A549 (cell line): ENCODE measurements around the gene AHCYL2.

Source experiments
- CHD2 ChIP-seq: fragments of 150-350 bp; IDR thresholded peaks from 2 replicates; pipeline ENCODE4 v1.6.1; 2014; ENCODE audit warnings: low read length; ENCODE audit not compliant: partially characterized antibody
- CHD4 ChIP-seq: fragments of 200-600 bp; sonication (generic); IDR thresholded peaks from 2 replicates; pipeline ENCODE4 v1.6.1; 2016; ENCODE audit warnings: antibody characterized with exemption, mild to moderate bottlenecking, borderline replicate concordance
- CTCF ChIP-seq: fragments of >200 bp; sonication (Bioruptor Twin); formaldehyde crosslinking; IDR thresholded peaks from 3 replicates; pipeline ENCODE4 v1.5.1; 2016
- EP300 ChIP-seq, 2 experiments: fragments of >200 bp; sonication (Bioruptor Twin); formaldehyde crosslinking; IDR thresholded peaks; 2 replicates in 1 of 2; 3 replicates in 1 of 2; pipeline ENCODE4 v1.6.1; 2016 to 2017
- MAFK ChIP-seq: fragments of 450-650 bp; IDR thresholded peaks from 2 replicates; pipeline ENCODE4 v1.6.1; 2014; ENCODE audit not compliant: partially characterized antibody
- PBX3 ChIP-seq: IDR thresholded peaks from 2 replicates; pipeline ENCODE4 v1.6.1; 2012
- PHF8 ChIP-seq: fragments of 200-600 bp; sonication (generic); IDR thresholded peaks from 2 replicates; pipeline ENCODE4 v1.6.1; 2016; ENCODE audit warnings: low read depth, mild to moderate bottlenecking, antibody characterized with exemption, moderate library complexity, borderline replicate concordance
- POLR2A ChIP-seq: IDR thresholded peaks from 2 replicates; pipeline ENCODE4 v1.6.1; 2012; ENCODE audit warnings: mild to moderate bottlenecking, low read length
- RCOR1 ChIP-seq: fragments of 150-350 bp; IDR thresholded peaks from 2 replicates; pipeline ENCODE4 v1.6.1; 2014; ENCODE audit warnings: antibody characterized with exemption, low read length, low read depth
- REST ChIP-seq: fragments of 200-600 bp; sonication (generic); IDR thresholded peaks from 2 replicates; pipeline ENCODE4 v1.6.1; 2016; ENCODE audit warnings: antibody characterized with exemption, mild to moderate bottlenecking, moderate library complexity
- RFX5 ChIP-seq: fragments of 450-650 bp; IDR thresholded peaks from 2 replicates; pipeline ENCODE4 v1.7.1; 2014; ENCODE audit warnings: antibody characterized with exemption, mild to moderate bottlenecking, moderate library complexity
- USF2 ChIP-seq: fragments of 450-650 bp; IDR thresholded peaks from 2 replicates; pipeline ENCODE4 v1.6.1; 2014; ENCODE audit warnings: antibody characterized with exemption
- TF ChIP-seq, protein P1 (sequence below): fragments of 250-450 bp; sonication (Bioruptor Pico); IDR thresholded peaks from 2 replicates; pipeline ENCODE4 v1.5.0; 2020; ENCODE audit warnings: low read depth, mild to moderate bottlenecking, moderate library complexity

DNA sequence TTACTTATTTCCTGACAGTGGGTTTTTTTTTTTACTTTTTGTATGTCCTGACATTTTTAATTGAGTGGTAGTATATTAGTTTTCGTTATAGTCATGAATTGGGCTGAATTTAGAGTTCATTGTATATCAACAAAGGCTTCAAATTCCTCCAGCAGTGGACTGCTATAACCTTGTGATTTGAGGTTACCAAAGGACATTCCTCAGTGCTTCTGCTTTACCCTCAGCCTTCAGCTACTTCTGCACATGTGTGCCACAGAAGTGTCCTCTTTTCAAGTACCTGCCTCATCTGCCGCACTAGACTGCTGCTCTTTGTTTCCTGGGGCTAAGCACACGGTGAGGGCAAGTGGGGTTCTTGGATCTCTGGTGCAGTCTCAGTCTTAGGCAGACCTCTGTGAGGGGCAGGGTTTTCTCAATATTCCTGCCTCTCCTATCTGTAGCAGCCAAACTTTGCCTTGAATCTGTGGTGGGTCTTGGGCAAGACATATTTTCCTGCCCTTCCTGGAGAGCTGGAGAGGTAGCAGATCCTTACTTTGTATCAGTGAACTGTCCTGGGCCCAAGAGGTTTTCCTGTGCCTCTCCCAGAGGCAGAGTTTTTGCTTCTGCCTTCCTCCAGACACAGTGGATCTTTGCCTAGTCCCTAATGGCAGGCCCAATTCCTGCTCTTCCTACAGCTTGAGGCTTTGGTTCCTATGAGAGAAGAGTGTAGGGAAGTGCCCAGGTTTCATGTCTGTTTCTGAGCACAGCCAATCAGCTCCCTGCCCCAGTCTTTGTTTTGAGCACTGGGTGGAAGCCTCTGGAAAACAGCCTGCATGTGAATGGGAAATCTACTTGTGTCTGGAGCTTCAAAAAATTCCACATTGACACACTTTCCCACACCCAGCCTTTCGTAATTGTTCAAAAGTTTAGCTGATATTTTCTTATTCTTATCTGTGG lies 170.4 kb downstream of the AHCYL2 start:
- TF ChIP-seq CTCF: no peak
- TF ChIP-seq PHF8: no peak
- no peak for TF ChIP-seq CHD4
- no peak for TF ChIP-seq CHD2
- TF ChIP-seq EP300 (IDR thresholded peaks at IDR 0.05): no peak
- TF ChIP-seq PBX3: no peak
- TF ChIP-seq POLR2A: no peak
- no peak for TF ChIP-seq RCOR1
- TF ChIP-seq, protein P1, sequence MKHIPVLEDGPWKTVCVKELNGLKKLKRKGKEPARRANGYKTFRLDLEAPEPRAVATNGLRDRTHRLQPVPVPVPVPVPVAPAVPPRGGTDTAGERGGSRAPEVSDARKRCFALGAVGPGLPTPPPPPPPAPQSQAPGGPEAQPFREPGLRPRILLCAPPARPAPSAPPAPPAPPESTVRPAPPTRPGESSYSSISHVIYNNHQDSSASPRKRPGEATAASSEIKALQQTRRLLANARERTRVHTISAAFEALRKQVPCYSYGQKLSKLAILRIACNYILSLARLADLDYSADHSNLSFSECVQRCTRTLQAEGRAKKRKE: no peak
- no peak for TF ChIP-seq RFX5
- no peak for TF ChIP-seq MAFK
- TF ChIP-seq USF2: no peak
- no peak for TF ChIP-seq REST
